A549 (cell line): ENCODE measurements around the gene SNX25. TPM values are rescaled to one million over a fixed set of nuclear protein-coding genes. Genes with fewer than 3 reads are reported as not detected.
"Not testable (repeated sequence)": the region's sequence is repeated elsewhere in the genome, so short reads cannot be mapped to it uniquely, and the experiment has no call there.

Experiments used
- ATAC-seq, 2 experiments: fragments of 200-7000 bp in 1 of 2; fragments of >200 bp in 1 of 2; cut with Nextera tagmentation in 1 of 2; cut with Tn5 transposase in 1 of 2; 3 replicates each; pipeline versions ENCODE4 v1.8.0 to v1.9.1; 2018 to 2020; ENCODE audit warnings: mild to moderate bottlenecking in 1 of 2, moderate library complexity in 1 of 2
- CTCF ChIA-PET: fragments of 300-600 bp; sonication (Branson Sonifier 250); formaldehyde crosslinking; extraction: SDS; loops from one replicate; lab custom pipeline; 2021; ENCODE audit warnings: antibody characterized with exemption, inconsistent platforms; lab: Yijun Ruan, JAX
- POLR2A ChIA-PET: fragments of 350-600 bp; formaldehyde crosslinking; extraction: SDS; loops from one replicate; lab custom pipeline; 2021; ENCODE audit warnings: antibody characterized with exemption, inconsistent platforms; lab: Yijun Ruan, JAX
- DNase-seq, 2 experiments: peaks; one replicate each; pipeline versions ENCODE4 v3.0.0 to v3.0.0-alpha.2; 2011 to 2016; ENCODE audit warnings: low read depth in 1 of 2, low spot score in 1 of 2
- FAIRE-seq: peaks from 2 replicates; lab custom pipeline; 2011; peaks lifted over from hg19 to GRCh38; lab: Jason Lieb, UNC
- H3K27ac ChIP-seq, 2 experiments: fragments of >200 bp; sonication (Bioruptor Twin); formaldehyde crosslinking; 3 replicates each; pipeline ENCODE4 v1.5.1; 2016 to 2017
- H3K4me1 ChIP-seq: fragments of >200 bp; sonication (Bioruptor Twin); formaldehyde crosslinking; 3 replicates; pipeline ENCODE4 v1.6.1; 2016
- H3K4me2 ChIP-seq: fragments of >200 bp; sonication (Bioruptor Twin); formaldehyde crosslinking; 3 replicates; pipeline ENCODE4 v1.6.1; 2016
- H3K4me3 ChIP-seq: fragments of >200 bp; sonication (Bioruptor Twin); formaldehyde crosslinking; 3 replicates; pipeline ENCODE4 v1.5.1; 2016
- H3K9me3 ChIP-seq: fragments of >200 bp; sonication (Bioruptor Twin); formaldehyde crosslinking; 3 replicates; pipeline ENCODE4 v1.6.1; 2016
- CBX8 ChIP-seq: fragments of 200-600 bp; sonication (generic); IDR thresholded peaks from 2 replicates; pipeline ENCODE4 v1.6.1; 2016
- CEBPB ChIP-seq, 2 experiments: fragments of >200 bp in 1 of 2; sonication (Bioruptor Twin) in 1 of 2; formaldehyde crosslinking in 1 of 2; IDR thresholded peaks; 2 replicates each; pipeline ENCODE4 v1.6.1; 2012 to 2016
- CHD4 ChIP-seq: fragments of 200-600 bp; sonication (generic); IDR thresholded peaks from 2 replicates; pipeline ENCODE4 v1.6.1; 2016; ENCODE audit warnings: antibody characterized with exemption, mild to moderate bottlenecking, borderline replicate concordance
- EHMT2 ChIP-seq: fragments of 200-600 bp; sonication (generic); IDR thresholded peaks from 2 replicates; pipeline ENCODE4 v1.6.1; 2016; ENCODE audit warnings: antibody characterized with exemption, low read depth, mild to moderate bottlenecking, moderate library complexity
- HOXB13 ChIP-seq: fragments of 250-450 bp; sonication (Bioruptor Pico); IDR thresholded peaks from 2 replicates; pipeline ENCODE4 v1.5.0; 2020; ENCODE audit warnings: low read depth, mild to moderate bottlenecking, moderate library complexity
- HOXB5 ChIP-seq: fragments of 250-450 bp; sonication (Bioruptor Pico); IDR thresholded peaks from 2 replicates; pipeline ENCODE4 v1.5.0; 2020; ENCODE audit warnings: mild to moderate bottlenecking, moderate library complexity
- JUN ChIP-seq, 2 experiments: fragments of >200 bp; sonication (Bioruptor Twin); formaldehyde crosslinking; IDR thresholded peaks; 2 replicates in 1 of 2; 3 replicates in 1 of 2; pipeline ENCODE4 v1.6.1; 2016 to 2017
- KDM5A ChIP-seq: fragments of 200-600 bp; sonication (generic); IDR thresholded peaks from 2 replicates; pipeline ENCODE4 v1.6.1; 2016; ENCODE audit warnings: antibody characterized with exemption, mild to moderate bottlenecking
- MAFK ChIP-seq: fragments of 450-650 bp; IDR thresholded peaks from 2 replicates; pipeline ENCODE4 v1.6.1; 2014; ENCODE audit not compliant: partially characterized antibody
- MAZ ChIP-seq: fragments of 150-350 bp; IDR thresholded peaks from 2 replicates; pipeline ENCODE4 v1.6.1; 2014; ENCODE audit warnings: antibody characterized with exemption, low read depth, low read length, borderline replicate concordance
- RARB ChIP-seq: fragments of 250-450 bp; sonication (Bioruptor Pico); IDR thresholded peaks from 2 replicates; pipeline ENCODE4 v1.8.0; 2021; ENCODE audit warnings: mild to moderate bottlenecking, moderate library complexity
- RFX5 ChIP-seq: fragments of 450-650 bp; IDR thresholded peaks from 2 replicates; pipeline ENCODE4 v1.7.1; 2014; ENCODE audit warnings: antibody characterized with exemption, mild to moderate bottlenecking, moderate library complexity
- TFCP2L1 ChIP-seq: fragments of 250-450 bp; sonication (Bioruptor Pico); IDR thresholded peaks from 2 replicates; pipeline ENCODE4 v1.5.0; 2021; ENCODE audit warnings: mild to moderate bottlenecking
- ZFP36 ChIP-seq: fragments of 450-650 bp; IDR thresholded peaks from 2 replicates; pipeline ENCODE4 v1.6.1; 2014; ENCODE audit warnings: borderline replicate concordance; ENCODE audit not compliant: partially characterized antibody
- ZNF302 ChIP-seq: fragments of 250-450 bp; sonication (Bioruptor Pico); IDR thresholded peaks from 2 replicates; pipeline ENCODE4 v1.9.0; 2021; ENCODE audit warnings: inconsistent platforms, mild to moderate bottlenecking, moderate library complexity
- ZSCAN20 ChIP-seq: fragments of 250-450 bp; sonication (Bioruptor Pico); IDR thresholded peaks from 2 replicates; pipeline ENCODE4 v1.8.0; 2022; ENCODE audit warnings: mild to moderate bottlenecking, moderate library complexity
- WGBS: methylation state at CpG from one replicate; pipeline ENCODE4 v1.1.6; 2017; ENCODE audit errors: missing lambda C conversion rate; 5-methylcytosine and 5-hydroxymethylcytosine counted together
- polyA plus RNA-seq, 4 experiments: library from polyadenylated mRNA; depleted of rRNA in 3 of 4; stranded (reverse); fragments of >200 nt; fragmentation: RNase III in 1 of 4; extraction: RNeasy Plus Mini Kit Qiagen cat#74134 plus additional on column Dnase treatment in 1 of 4; gene quantifications; 2 replicates in 3 of 4; 3 replicates in 1 of 4; pipeline ENCODE4 v1.2.3, GENCODE V29; 2011 to 2017
- TF ChIP-seq, protein P1 (sequence below): IDR thresholded peaks from 2 replicates; pipeline ENCODE4 v1.6.1; 2012
- TF ChIP-seq, protein P2 (sequence below): IDR thresholded peaks from 2 replicates; pipeline ENCODE4 v1.6.1; 2012; ENCODE audit warnings: low read depth, borderline replicate concordance
- TF ChIP-seq, protein P3 (sequence below): fragments of >200 bp; sonication (Bioruptor Twin); formaldehyde crosslinking; IDR thresholded peaks from 3 replicates; pipeline ENCODE4 v1.6.1; 2016
- TF ChIP-seq, protein P4 (sequence below): fragments of >200 bp; sonication (Bioruptor Twin); formaldehyde crosslinking; IDR thresholded peaks from 2 replicates; pipeline ENCODE4 v1.6.1; 2016
- TF ChIP-seq, protein P5 (sequence below): fragments of 450-650 bp; IDR thresholded peaks from 2 replicates; pipeline ENCODE4 v1.6.1; 2014; ENCODE audit warnings: antibody characterized with exemption
- TF ChIP-seq, protein P6 (sequence below): fragments of >200 bp; sonication (Bioruptor Twin); formaldehyde crosslinking; IDR thresholded peaks from 3 replicates; pipeline ENCODE4 v1.5.1; 2016

Gene SNX25
- polyA plus RNA-seq, 2 of the 4 experiments (the other 2 are of a cell fraction) = 10.1 to 13.0 TPM

DNA sequence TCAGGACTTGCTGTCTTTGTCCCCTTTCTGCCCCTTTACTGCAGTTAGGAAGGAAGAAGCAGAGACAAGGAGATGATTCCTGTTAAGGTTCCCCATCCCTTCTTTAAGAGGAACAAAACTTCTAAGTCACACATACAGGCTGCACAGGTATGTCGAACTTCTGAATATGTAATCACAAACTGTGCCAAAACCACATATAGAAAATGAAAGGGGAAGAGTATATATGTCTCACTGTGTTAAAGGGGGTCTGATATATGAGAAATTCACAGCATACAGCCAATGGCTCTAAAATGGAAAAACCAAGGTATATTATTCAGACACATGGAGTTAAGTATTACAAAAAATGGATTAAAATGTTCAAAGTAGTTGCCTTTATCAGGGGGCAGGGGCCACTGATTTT lies 17.3 kb upstream of the SNX25 start (continued):
- TF ChIP-seq RFX5 (no peak), JUN (IDR thresholded peaks at IDR 0.05) (no peak), ZSCAN20 (no peak)
- TF ChIP-seq, protein P1, sequence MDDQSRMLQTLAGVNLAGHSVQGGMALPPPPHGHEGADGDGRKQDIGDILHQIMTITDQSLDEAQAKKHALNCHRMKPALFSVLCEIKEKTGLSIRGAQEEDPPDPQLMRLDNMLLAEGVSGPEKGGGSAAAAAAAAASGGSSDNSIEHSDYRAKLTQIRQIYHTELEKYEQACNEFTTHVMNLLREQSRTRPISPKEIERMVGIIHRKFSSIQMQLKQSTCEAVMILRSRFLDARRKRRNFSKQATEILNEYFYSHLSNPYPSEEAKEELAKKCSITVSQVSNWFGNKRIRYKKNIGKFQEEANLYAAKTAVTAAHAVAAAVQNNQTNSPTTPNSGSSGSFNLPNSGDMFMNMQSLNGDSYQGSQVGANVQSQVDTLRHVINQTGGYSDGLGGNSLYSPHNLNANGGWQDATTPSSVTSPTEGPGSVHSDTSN = no peak
- TF ChIP-seq, protein P2, sequence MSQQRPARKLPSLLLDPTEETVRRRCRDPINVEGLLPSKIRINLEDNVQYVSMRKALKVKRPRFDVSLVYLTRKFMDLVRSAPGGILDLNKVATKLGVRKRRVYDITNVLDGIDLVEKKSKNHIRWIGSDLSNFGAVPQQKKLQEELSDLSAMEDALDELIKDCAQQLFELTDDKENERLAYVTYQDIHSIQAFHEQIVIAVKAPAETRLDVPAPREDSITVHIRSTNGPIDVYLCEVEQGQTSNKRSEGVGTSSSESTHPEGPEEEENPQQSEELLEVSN = no peak
- TF ChIP-seq, protein P3, sequence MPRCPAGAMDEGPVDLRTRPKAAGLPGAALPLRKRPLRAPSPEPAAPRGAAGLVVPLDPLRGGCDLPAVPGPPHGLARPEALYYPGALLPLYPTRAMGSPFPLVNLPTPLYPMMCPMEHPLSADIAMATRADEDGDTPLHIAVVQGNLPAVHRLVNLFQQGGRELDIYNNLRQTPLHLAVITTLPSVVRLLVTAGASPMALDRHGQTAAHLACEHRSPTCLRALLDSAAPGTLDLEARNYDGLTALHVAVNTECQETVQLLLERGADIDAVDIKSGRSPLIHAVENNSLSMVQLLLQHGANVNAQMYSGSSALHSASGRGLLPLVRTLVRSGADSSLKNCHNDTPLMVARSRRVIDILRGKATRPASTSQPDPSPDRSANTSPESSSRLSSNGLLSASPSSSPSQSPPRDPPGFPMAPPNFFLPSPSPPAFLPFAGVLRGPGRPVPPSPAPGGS = no peak

DNA sequence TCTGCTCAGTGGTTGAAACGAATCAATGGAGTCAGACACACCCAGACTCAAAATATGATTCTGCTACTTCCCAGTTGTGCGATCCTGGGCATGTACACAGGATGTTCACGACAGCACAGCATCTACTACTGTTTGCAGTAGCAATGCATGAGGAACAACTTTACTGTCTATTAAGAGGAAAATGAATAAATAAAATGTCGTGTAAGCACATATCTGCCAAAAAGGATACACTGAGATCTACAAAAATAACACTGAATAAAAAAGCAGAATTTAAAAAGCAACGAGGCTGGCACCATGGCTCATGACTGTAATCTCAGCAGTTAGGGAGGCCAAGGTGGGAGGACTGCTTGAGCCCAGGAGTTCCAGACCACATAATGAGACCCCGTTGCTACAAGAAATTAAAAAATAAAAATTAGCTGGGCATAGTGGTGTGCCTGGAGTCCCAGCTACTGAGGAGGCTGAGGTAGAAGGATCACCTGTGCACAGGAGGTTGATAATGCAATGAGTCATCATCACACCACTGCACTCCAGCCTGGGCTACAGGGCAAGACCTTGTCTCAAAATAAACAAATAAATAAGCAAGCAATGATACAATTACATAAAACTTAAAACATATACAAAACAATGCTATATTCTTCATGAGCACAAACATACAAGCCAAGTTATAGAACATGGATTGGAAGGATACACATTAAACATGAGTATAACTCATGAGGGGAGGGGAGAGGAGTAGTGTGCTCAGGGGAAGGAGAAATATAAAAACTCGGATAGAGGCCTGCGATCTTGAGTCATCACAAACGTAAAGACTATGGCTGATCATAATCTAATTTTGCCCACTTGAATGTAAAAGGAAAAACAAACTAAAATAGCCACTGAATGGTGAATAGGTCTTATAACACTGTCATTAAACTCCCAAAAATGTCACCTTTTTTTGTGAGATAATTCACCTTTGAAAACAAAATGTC lies 14.2 kb upstream of the SNX25 start:
- Histone ChIP-seq H3K4me2 (no peak overlapping the region), H3K9me3 (no peaks in the 10 kb centered on the region), H3K27ac (no peak overlapping the region), H3K4me3 (no peak overlapping the region), H3K4me1 (peaks cover 6% of the 10 kb centered on the region; the same call in 2 of the 3 replicates)
- ChIA-PET CTCF (interaction anchor here (1.9 to 2.7 kb wide), 2 partner anchors 11 kb away, joined by 8 to 11 read pairs; no protein-coding TSS in a partner anchor), POLR2A (no interaction called here)
- FAIRE-seq = no peak
- 82% methylated on average over 9 of the region's 9 CpGs for WGBS
- TF ChIP-seq KDM5A = no peak
- peak; percentile 20 for TF ChIP-seq MAFK
- no peak for DNase-seq
- no peak for ATAC-seq

DNA sequence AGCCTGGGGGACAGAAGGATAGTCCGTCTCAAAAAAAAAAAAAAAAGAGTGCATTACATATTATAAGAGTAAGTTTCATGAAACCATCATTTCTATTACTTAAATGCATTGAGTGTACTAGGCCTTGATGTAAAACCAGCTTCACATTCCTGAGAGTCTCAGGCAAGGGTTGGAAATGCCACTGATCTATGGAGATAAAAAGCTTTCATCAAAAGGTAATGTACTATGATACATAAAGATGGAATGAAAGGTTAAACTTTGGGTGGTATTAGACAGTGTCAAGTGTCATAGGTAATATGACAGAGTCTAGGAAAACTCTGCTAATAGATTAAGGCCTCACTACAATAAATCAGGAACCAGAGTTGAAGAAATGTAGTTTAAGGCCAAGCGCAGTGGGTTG lies 13.0 kb upstream of the SNX25 start:
- POLR2A ChIA-PET = interaction anchor here (1.3 kb wide), 1 partner anchor 199 kb away, joined by 7 read pairs; the partner anchor contains the start of gene LRP2BP
- H3K4me2 ChIP-seq = no peak overlapping the region
- CTCF ChIA-PET = interaction anchor here (0.9 to 1.9 kb wide), 2 partner anchors 12 to 14 kb away, joined by 4 to 8 read pairs; no protein-coding TSS in a partner anchor

DNA sequence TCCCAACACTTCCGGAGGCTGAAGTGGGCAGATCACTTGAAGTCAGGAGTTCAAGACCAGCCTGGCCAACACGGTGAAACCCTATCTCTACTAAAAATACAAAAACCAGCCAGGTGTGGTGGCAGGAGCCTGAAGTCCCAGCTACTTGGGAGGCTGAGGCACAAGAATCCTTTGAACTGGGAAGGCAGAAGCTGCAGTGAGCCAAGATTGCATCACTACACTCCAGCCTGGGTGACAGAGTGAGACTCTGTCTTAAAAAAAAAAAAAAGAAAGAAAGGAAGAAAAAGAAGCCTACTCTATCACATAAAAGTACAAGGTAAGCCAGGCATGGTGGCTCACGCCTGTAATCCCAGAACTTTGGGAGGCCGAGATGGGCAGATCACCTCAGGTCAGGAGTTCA lies 11.2 kb upstream of the SNX25 start:
- ATAC-seq, H3K9me3 ChIP-seq, DNase-seq, H3K4me3 ChIP-seq, FAIRE-seq, POLR2A ChIA-PET, H3K4me2 ChIP-seq, H3K27ac ChIP-seq: not testable (repeated sequence)
- H3K4me1 ChIP-seq = peaks cover 22% of the 10 kb centered on the region; the same call in 2 of the 3 replicates
- 94% methylated on average over 4 of the region's 4 CpGs for WGBS
- CTCF ChIA-PET = interaction anchor here (0.5 to 0.6 kb wide), 2 partner anchors 24 to 41 kb away, joined by 3 to 4 read pairs; no protein-coding TSS in a partner anchor

More for the DNA sequence above, 13.0 kb upstream of the SNX25 start:
- Histone ChIP-seq H3K4me1 (peaks cover 8% of the 10 kb centered on the region; the same call in 2 of the 3 replicates), H3K4me3 (no peak overlapping the region), H3K9me3 (no peaks in the 10 kb centered on the region), H3K27ac (no peak overlapping the region)
- FAIRE-seq = no peak
- TF ChIP-seq TFCP2L1 (CRISPR knock-in tag) = no peak
- TF ChIP-seq EHMT2 = no peak
- TF ChIP-seq, protein P4, sequence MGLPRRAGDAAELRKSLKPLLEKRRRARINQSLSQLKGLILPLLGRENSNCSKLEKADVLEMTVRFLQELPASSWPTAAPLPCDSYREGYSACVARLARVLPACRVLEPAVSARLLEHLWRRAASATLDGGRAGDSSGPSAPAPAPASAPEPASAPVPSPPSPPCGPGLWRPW = no peak
- no peak for TF ChIP-seq CHD4
- TF ChIP-seq CBX8 = no peak
- no peak for TF ChIP-seq MAZ
- TF ChIP-seq JUN (IDR thresholded peaks at IDR 0.05) = no peak
- TF ChIP-seq ZNF302 (CRISPR knock-in tag) = no peak
- no peak for TF ChIP-seq RARB (CRISPR knock-in tag)
- TF ChIP-seq ZSCAN20 = no peak
- TF ChIP-seq MAFK = no peak
- TF ChIP-seq CEBPB (IDR thresholded peaks at IDR 0.05) = no peak
- TF ChIP-seq, protein P5, sequence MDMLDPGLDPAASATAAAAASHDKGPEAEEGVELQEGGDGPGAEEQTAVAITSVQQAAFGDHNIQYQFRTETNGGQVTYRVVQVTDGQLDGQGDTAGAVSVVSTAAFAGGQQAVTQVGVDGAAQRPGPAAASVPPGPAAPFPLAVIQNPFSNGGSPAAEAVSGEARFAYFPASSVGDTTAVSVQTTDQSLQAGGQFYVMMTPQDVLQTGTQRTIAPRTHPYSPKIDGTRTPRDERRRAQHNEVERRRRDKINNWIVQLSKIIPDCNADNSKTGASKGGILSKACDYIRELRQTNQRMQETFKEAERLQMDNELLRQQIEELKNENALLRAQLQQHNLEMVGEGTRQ = no peak
- TF ChIP-seq HOXB5 (CRISPR knock-in tag) = no peak
- TF ChIP-seq RFX5 = no peak
- TF ChIP-seq, protein P1 = no peak
- TF ChIP-seq HOXB13 (CRISPR knock-in tag) = no peak
- TF ChIP-seq, protein P6, sequence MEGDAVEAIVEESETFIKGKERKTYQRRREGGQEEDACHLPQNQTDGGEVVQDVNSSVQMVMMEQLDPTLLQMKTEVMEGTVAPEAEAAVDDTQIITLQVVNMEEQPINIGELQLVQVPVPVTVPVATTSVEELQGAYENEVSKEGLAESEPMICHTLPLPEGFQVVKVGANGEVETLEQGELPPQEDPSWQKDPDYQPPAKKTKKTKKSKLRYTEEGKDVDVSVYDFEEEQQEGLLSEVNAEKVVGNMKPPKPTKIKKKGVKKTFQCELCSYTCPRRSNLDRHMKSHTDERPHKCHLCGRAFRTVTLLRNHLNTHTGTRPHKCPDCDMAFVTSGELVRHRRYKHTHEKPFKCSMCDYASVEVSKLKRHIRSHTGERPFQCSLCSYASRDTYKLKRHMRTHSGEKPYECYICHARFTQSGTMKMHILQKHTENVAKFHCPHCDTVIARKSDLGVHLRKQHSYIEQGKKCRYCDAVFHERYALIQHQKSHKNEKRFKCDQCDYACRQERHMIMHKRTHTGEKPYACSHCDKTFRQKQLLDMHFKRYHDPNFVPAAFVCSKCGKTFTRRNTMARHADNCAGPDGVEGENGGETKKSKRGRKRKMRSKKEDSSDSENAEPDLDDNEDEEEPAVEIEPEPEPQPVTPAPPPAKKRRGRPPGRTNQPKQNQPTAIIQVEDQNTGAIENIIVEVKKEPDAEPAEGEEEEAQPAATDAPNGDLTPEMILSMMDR = no peak
- no peak for TF ChIP-seq ZFP36
- no peak for DNase-seq
- no peak for ATAC-seq
- WGBS = 91% methylated on average over 2 of the region's 2 CpGs
